HUES48 (cell line): ENCODE results near the gene SCG3.

Experiments used
- H3K27ac ChIP-seq: one replicate; pipeline ENCODE4 v1.7.0; 2013; ENCODE audit warnings: low read depth, low read length, inconsistent platforms
- H3K27me3 ChIP-seq: 2 replicates; pipeline ENCODE4 v1.6.1; 2013; ENCODE audit warnings: mild to moderate bottlenecking, low read length; ENCODE audit not compliant: control insufficient read depth, insufficient read depth
- H3K36me3 ChIP-seq: 2 replicates; pipeline ENCODE4 v1.6.1; 2013; ENCODE audit warnings: low read length; ENCODE audit not compliant: control insufficient read depth, insufficient read depth
- H3K4me1 ChIP-seq: 2 replicates; pipeline ENCODE4 v1.6.1; 2013; ENCODE audit warnings: mild to moderate bottlenecking, low read length; ENCODE audit not compliant: control insufficient read depth, insufficient read depth
- H3K4me3 ChIP-seq: 2 replicates; pipeline ENCODE4 v1.5.1; 2013; ENCODE audit warnings: mild to moderate bottlenecking, low read depth, low read length
- H3K9ac ChIP-seq: 2 replicates; pipeline ENCODE4 v1.6.1; 2013; ENCODE audit warnings: mild to moderate bottlenecking, low read depth, low read length, moderate library complexity
- H3K9me3 ChIP-seq: 2 replicates; pipeline ENCODE4 v1.6.1; 2013; ENCODE audit warnings: low read length; ENCODE audit not compliant: control insufficient read depth, insufficient read depth

SCG3 gene

GRCh38 chr15:51658664-51659063 lies 22.6 kb upstream of the SCG3 start:
- Histone ChIP-seq H3K9ac (no peak overlapping the region), H3K9me3 (no peaks in the 10 kb centered on the region)

DNA sequence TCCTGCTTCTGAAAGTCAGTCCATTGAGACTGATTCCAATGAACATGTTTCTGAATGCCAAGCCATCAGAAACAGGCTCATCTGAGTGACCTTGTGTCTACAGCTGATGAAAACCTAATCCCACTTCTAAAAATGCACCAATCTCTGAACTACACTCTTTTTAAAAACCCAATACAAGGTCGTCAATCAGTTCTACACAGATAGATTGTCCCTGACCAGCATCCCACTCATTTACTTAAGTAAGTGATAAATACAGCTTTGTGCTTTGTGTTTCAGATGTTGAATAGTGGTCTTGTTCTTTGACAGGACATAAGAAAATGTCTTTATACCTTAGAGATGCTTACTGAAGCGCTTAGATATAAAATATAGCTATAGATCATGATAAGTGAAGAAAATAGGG lies 20.2 kb upstream of the SCG3 start:
- H3K4me1 ChIP-seq, result no peaks in the 10 kb centered on the region
- no peak overlapping the region for H3K4me3 ChIP-seq
- no peaks in the 10 kb centered on the region for H3K36me3 ChIP-seq
- no peaks in the 10 kb centered on the region for H3K27me3 ChIP-seq
- H3K27ac ChIP-seq, result no peak overlapping the region
- no peak overlapping the region for H3K9ac ChIP-seq
- H3K9me3 ChIP-seq, result no peaks in the 10 kb centered on the region

More at GRCh38 chr15:51658664-51659063, 22.6 kb upstream of the SCG3 start:
- H3K27ac ChIP-seq, result no peak overlapping the region
- H3K36me3 ChIP-seq, result no peaks in the 10 kb centered on the region
- H3K4me3 ChIP-seq, result no peak overlapping the region
- no peaks in the 10 kb centered on the region for H3K27me3 ChIP-seq
- peaks cover 6% of the 10 kb centered on the region for H3K4me1 ChIP-seq

DNA sequence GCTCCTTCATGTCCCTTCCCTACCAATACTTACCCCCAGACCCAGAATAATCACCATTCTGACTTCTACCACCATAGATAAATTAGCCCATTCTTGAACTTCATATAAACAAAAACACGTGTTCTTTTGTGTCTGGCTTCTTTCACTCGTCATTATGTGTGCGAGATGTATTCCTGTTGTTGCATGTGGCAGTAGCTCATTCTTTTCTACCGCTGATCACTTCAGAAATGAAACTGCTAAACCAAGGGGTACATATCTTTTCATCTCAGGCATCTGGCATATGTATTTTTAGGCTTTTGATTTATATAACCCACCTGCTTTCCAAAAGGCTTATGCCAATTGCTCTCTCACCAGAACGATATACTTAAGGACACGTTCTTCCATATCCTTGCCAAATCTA lies 13.8 kb upstream of the SCG3 start:
- Histone ChIP-seq H3K27me3 (no peaks in the 10 kb centered on the region), H3K4me1 (peaks cover 5% of the 10 kb centered on the region; the same call in 1 of the 2 replicates), H3K9ac (no peak overlapping the region), H3K27ac (no peak overlapping the region), H3K4me3 (no peak overlapping the region), H3K9me3 (no peaks in the 10 kb centered on the region), H3K36me3 (no peaks in the 10 kb centered on the region)

DNA sequence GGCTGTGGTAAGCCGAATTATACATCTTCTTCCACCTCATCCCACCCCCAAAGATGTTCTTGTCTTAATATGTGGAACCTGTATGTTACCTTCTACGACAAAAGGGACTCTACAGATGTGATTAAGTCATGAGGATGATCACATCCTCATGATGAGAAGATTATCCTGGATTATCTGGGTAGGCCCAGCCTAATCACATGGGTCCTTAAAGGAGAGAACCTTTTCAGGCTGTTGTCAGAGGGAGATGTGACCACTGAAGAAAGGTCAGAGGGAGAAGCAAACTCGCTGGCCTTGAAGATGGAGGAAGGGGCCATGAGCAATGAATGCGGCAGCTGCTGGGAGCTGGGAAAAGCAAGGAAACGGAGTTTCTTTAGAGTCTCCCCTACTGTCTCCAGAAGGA lies 12.9 kb upstream of the SCG3 start:
- no peaks in the 10 kb centered on the region for H3K27me3 ChIP-seq
- H3K9me3 ChIP-seq, result no peaks in the 10 kb centered on the region
- H3K4me1 ChIP-seq, result peaks cover 7% of the 10 kb centered on the region; the same call in 1 of the 2 replicates
- no peak overlapping the region for H3K4me3 ChIP-seq
- H3K36me3 ChIP-seq, result no peaks in the 10 kb centered on the region
- H3K9ac ChIP-seq, result no peak overlapping the region
- H3K27ac ChIP-seq, result no peak overlapping the region

DNA sequence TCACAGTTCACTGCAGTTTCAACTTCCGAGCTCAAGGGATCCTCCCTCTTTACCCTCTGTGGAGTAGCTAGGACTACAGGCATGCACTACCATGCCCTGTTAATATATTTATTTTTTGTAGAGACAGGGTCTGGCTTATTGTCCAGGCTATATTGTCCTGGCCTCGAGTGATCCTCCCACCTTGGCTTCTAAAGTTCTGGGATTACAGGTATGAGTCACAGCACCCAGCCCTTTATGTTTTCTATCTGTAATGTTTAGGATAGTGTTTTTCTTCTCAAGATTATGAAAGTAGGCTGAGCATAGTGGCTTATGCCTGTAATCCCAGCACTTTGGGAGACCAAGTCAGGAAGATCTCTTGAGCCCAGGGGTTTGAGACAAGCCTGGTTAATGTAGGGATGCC lies 11.9 kb upstream of the SCG3 start:
- Histone ChIP-seq H3K36me3 (no peaks in the 10 kb centered on the region), H3K4me3 (no peak overlapping the region), H3K27me3 (no peaks in the 10 kb centered on the region), H3K4me1 (peaks cover 7% of the 10 kb centered on the region; the same call in 1 of the 2 replicates), H3K9ac (no peak overlapping the region), H3K27ac (no peak overlapping the region), H3K9me3 (no peaks in the 10 kb centered on the region)

DNA sequence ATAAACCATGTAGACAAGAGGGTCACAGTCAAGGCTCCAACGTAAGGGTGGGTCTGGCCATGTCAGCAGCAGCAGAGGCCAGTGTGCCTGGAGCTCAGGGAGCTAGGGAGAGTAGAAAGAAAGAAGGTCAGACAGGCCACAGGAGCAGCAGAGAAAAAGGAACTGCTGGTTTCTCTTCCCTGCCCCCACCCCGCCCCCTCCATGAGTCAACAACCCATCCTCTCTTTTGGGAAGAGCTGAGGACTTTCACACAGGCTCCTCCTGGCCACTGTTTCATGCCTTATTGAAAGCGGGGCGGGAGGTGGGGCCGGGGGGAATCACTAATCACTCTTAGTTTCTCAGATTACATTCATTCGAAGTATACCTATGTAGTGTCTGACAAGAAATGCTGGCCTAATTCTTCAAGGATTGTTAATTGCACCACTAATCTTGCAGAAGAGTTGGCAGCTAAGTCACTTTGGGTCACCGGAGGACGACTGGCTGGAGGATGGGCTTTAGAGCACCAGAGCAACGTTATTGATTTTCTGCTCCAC lies 9.1 kb upstream of the SCG3 start:
- Histone ChIP-seq H3K4me1 (peaks cover 7% of the 10 kb centered on the region; the same call in 1 of the 2 replicates), H3K4me3 (no peak overlapping the region), H3K27me3 (no peaks in the 10 kb centered on the region), H3K9ac (no peak overlapping the region), H3K36me3 (no peaks in the 10 kb centered on the region), H3K9me3 (no peaks in the 10 kb centered on the region), H3K27ac (no peak overlapping the region)

DNA sequence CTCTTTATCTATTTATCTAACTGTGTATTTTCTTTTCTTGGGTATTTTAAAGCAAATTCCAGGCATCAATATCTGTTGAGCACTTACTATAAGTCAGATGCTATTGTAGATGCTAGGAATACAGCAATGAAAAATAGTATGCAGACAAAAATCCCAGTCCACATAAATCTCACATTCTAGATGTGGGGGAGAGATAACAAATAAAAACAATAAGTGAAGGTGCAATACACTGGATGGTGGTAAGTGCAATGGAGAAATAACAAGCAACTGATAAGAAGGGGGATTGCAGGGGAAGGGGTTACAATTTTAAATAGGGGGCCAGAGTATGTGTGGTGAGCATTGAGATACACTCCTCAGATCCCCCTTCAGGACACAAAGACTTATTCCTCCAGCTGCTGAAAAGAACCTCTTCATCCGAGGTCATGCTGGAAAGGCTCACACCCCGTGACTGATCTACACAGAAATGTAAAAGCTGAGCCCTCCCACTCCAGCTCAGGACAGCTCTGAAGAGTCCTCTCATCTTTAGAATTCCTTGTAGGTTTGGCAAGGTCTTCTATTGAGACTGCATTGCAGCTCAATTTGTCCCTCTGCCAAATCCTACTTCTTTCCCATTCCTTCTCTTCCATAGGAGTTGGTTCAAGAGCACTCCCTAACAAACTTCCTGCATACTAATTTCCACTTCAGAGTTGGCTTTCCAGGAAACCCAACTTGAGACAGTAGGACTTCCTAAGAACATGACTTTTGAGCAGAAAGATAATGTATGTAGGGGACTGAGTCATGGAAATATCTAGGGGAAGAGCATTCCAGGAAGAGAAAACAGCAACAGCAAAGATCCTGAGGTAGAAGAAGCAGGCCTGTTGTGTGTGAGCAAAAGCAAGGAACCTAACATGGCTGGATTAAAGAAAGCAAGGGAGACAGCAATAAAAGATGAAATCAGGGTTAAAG lies 8.1 kb upstream of the SCG3 start:
- Histone ChIP-seq H3K27ac (no peak overlapping the region), H3K4me3 (no peak overlapping the region), H3K9me3 (no peaks in the 10 kb centered on the region), H3K9ac (no peak overlapping the region), H3K36me3 (no peaks in the 10 kb centered on the region), H3K4me1 (peaks cover 7% of the 10 kb centered on the region; the same call in 1 of the 2 replicates), H3K27me3 (no peaks in the 10 kb centered on the region)

GRCh38 chr15:51675234-51675633 lies 6.1 kb upstream of the SCG3 start:
- no peaks in the 10 kb centered on the region for H3K36me3 ChIP-seq

DNA sequence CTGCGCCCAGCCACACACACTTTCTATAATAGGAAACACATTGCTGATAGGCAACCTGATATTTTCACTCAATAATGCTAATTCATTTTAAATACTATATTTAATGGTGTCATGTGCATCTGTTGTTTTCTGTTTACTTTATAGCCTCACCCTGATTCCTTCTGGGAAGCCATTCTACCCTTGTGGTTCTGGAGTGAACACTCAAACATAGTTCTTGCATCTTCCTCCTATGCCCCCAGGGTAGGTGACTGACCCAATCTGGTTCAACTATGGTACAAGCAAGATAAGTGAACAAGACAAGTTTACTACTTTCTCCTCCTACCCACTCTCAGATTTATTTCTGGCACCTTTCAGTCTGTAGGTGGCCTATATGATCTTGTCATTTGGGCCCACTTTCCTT lies 4.3 kb upstream of the SCG3 start:
- H3K4me3 ChIP-seq, result no peak overlapping the region
- H3K27ac ChIP-seq, result no peak overlapping the region
- no peak overlapping the region for H3K9ac ChIP-seq
- H3K9me3 ChIP-seq, result no peaks in the 10 kb centered on the region
- H3K36me3 ChIP-seq, result no peaks in the 10 kb centered on the region
- no peaks in the 10 kb centered on the region for H3K27me3 ChIP-seq
- peaks cover 14% of the 10 kb centered on the region for H3K4me1 ChIP-seq

More at GRCh38 chr15:51675234-51675633, 6.1 kb upstream of the SCG3 start:
- H3K9me3 ChIP-seq, result no peaks in the 10 kb centered on the region
- H3K27me3 ChIP-seq, result no peaks in the 10 kb centered on the region
- peaks cover 7% of the 10 kb centered on the region; the same call in 1 of the 2 replicates for H3K4me1 ChIP-seq
- H3K27ac ChIP-seq, result no peak overlapping the region
- H3K9ac ChIP-seq, result no peak overlapping the region
- H3K4me3 ChIP-seq, result no peak overlapping the region

DNA sequence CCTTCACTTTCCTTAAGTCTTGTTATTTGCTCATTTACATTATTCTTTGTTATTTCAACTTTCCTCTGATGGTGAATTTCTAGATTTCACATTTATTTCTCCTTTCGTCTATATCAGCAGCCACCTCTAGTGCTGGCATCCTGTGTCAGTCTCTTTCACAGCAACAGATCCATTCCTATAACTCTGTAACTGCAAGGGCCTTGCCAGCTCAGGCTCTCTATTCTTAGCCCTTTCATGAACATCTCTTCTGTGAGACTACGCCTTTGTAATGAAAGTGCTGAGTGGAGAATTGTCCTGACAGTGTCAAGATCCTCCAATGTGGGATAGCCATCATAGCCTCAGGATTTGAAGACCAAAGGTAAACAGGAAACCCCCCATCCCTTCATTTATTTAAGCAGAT lies 3.9 kb upstream of the SCG3 start:
- no peak overlapping the region for H3K27ac ChIP-seq
- H3K4me3 ChIP-seq, result no peak overlapping the region
- no peaks in the 10 kb centered on the region for H3K9me3 ChIP-seq
- no peaks in the 10 kb centered on the region for H3K27me3 ChIP-seq
- H3K9ac ChIP-seq, result no peak overlapping the region
- H3K36me3 ChIP-seq, result no peaks in the 10 kb centered on the region
- H3K4me1 ChIP-seq, result peaks cover 11% of the 10 kb centered on the region

DNA sequence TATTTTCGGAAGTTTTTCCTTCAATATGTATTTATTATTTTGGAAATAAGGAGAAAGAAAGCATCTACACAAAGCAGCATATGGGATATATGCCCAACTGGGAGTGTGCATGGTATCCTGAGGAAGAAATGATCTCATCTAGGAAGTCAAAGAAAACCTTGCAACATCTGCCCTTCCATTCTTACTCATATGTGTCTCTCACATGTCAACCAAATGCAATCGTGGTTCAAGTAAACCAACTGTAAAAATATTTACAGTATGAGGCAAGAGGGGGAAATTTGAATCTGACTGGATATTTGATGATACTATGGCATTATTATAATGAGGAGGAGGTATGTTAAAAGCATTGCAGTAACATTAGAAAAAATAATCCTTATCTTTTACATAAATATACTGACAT lies 3.2 kb upstream of the SCG3 start:
- H3K4me1 ChIP-seq, result peaks cover 9% of the 10 kb centered on the region
- H3K27ac ChIP-seq, result no peak overlapping the region
- no peak overlapping the region for H3K4me3 ChIP-seq
- no peak overlapping the region for H3K9ac ChIP-seq
- H3K36me3 ChIP-seq, result no peaks in the 10 kb centered on the region
- H3K27me3 ChIP-seq, result no peaks in the 10 kb centered on the region
- no peaks in the 10 kb centered on the region for H3K9me3 ChIP-seq
